Breast epithelium (tissue), 3 donors: ENCODE results near the gene GCNT2.

Experiments
- CTCF ChIP-seq, 3 donors: fragments of 450-650 bp; IDR thresholded peaks; one replicate each; pipeline ENCODE4 v1.5.1; 2016 to 2017; ENCODE audit warnings: antibody characterized with exemption in 3 of 3, mild to moderate bottlenecking in 3 of 3, moderate library complexity in 3 of 3
- POLR2AphosphoS5 ChIP-seq, 3 donors: sonication (generic); formaldehyde crosslinking; IDR thresholded peaks; one replicate each; pipeline ENCODE4 v1.6.1; 2017; ENCODE audit warnings: antibody characterized with exemption in 3 of 3

- TF ChIP-seq CTCF (IDR thresholded peaks at IDR 0.05) (no peak), POLR2AphosphoS5 (IDR thresholded peaks at IDR 0.05) (no peak)
Measured at GRCh38 chr6:10668126-10668917, 147.2 kb downstream of the GCNT2 start.
